IPS-15b (cell line): ENCODE data around the gene KIF3A.

Experiments
- H3K27me3 ChIP-seq: one replicate; pipeline ENCODE4 v1.6.1; 2013; ENCODE audit warnings: low read length; ENCODE audit not compliant: control insufficient read depth, insufficient read depth
- H3K36me3 ChIP-seq: one replicate; pipeline ENCODE4 v1.6.1; 2013; ENCODE audit warnings: low read length; ENCODE audit not compliant: control insufficient read depth, insufficient read depth
- H3K4me1 ChIP-seq: one replicate; pipeline ENCODE4 v1.6.1; 2013; ENCODE audit warnings: mild to moderate bottlenecking, low read length; ENCODE audit not compliant: control insufficient read depth, insufficient read depth
- H3K4me3 ChIP-seq: one replicate; pipeline ENCODE4 v1.5.1; 2013; ENCODE audit warnings: low read depth, low read length
- H3K9ac ChIP-seq: one replicate; pipeline ENCODE4 v1.6.1; 2013; ENCODE audit warnings: low read depth, mild to moderate bottlenecking, low read length
- H3K9me3 ChIP-seq: one replicate; pipeline ENCODE4 v1.6.1; 2013; ENCODE audit warnings: mild to moderate bottlenecking, low read length; ENCODE audit not compliant: control insufficient read depth, insufficient read depth

The KIF3A gene

GRCh38 chr5:132760049-132760420, 22.7 kb upstream of the KIF3A start:
- no peaks in the 10 kb centered on the region for H3K9me3 ChIP-seq
- no peak overlapping the region for H3K4me3 ChIP-seq
- H3K9ac ChIP-seq = no peak overlapping the region
- peaks cover 17% of the 10 kb centered on the region for H3K36me3 ChIP-seq
- peaks cover 1% of the 10 kb centered on the region for H3K4me1 ChIP-seq
- no peaks in the 10 kb centered on the region for H3K27me3 ChIP-seq

- H3K27me3 ChIP-seq = no peaks in the 10 kb centered on the region
- no peaks in the 10 kb centered on the region for H3K9me3 ChIP-seq
- H3K4me3 ChIP-seq = no peak overlapping the region
- H3K4me1 ChIP-seq = peaks cover 6% of the 10 kb centered on the region
- peaks cover 13% of the 10 kb centered on the region for H3K36me3 ChIP-seq
- H3K9ac ChIP-seq = no peak overlapping the region
Observed at GRCh38 chr5:132759114-132760048, 22.0 kb upstream of the KIF3A start.

- Histone ChIP-seq H3K9ac (no peak overlapping the region), H3K4me1 (peaks cover 6% of the 10 kb centered on the region), H3K27me3 (no peaks in the 10 kb centered on the region)
Observed at GRCh38 chr5:132758451-132758850, 21.1 kb upstream of the KIF3A start.

GRCh38 chr5:132756542-132756941, 19.2 kb upstream of the KIF3A start:
- H3K9me3 ChIP-seq = no peaks in the 10 kb centered on the region
- no peaks in the 10 kb centered on the region for H3K27me3 ChIP-seq
- no peak overlapping the region for H3K4me3 ChIP-seq
- peaks cover 8% of the 10 kb centered on the region for H3K36me3 ChIP-seq
- H3K9ac ChIP-seq = no peak overlapping the region
- H3K4me1 ChIP-seq = peaks cover 6% of the 10 kb centered on the region

More at GRCh38 chr5:132758451-132758850, 21.1 kb upstream of the KIF3A start:
- Histone ChIP-seq H3K36me3 (peaks cover 10% of the 10 kb centered on the region), H3K9me3 (no peaks in the 10 kb centered on the region), H3K4me3 (no peak overlapping the region)

- Histone ChIP-seq H3K4me3 (no peak overlapping the region), H3K4me1 (peaks cover 6% of the 10 kb centered on the region), H3K9ac (no peak overlapping the region), H3K9me3 (no peaks in the 10 kb centered on the region), H3K27me3 (peaks cover 10% of the 10 kb centered on the region), H3K36me3 (peaks cover 5% of the 10 kb centered on the region)
Observed at GRCh38 chr5:132754947-132755346, 17.6 kb upstream of the KIF3A start.

- Histone ChIP-seq H3K36me3 (no peaks in the 10 kb centered on the region), H3K4me1 (peaks cover 6% of the 10 kb centered on the region), H3K4me3 (no peak overlapping the region), H3K27me3 (peaks cover 19% of the 10 kb centered on the region), H3K9me3 (no peaks in the 10 kb centered on the region), H3K9ac (no peak overlapping the region)
Observed at GRCh38 chr5:132754111-132754510, 16.8 kb upstream of the KIF3A start.

GRCh38 chr5:132753135-132753987, 16.0 kb upstream of the KIF3A start:
- Histone ChIP-seq H3K4me1 (peaks cover 6% of the 10 kb centered on the region), H3K4me3 (no peak overlapping the region), H3K9ac (no peak overlapping the region), H3K36me3 (no peaks in the 10 kb centered on the region), H3K9me3 (no peaks in the 10 kb centered on the region), H3K27me3 (peaks cover 26% of the 10 kb centered on the region)

- Histone ChIP-seq H3K9me3 (no peaks in the 10 kb centered on the region), H3K4me3 (no peak overlapping the region), H3K36me3 (no peaks in the 10 kb centered on the region), H3K4me1 (peaks cover 6% of the 10 kb centered on the region), H3K27me3 (peaks cover 33% of the 10 kb centered on the region), H3K9ac (no peak overlapping the region)
Observed at GRCh38 chr5:132752581-132753125, 15.3 kb upstream of the KIF3A start.

GRCh38 chr5:132751971-132752580, 14.7 kb upstream of the KIF3A start:
- Histone ChIP-seq H3K27me3 (peaks cover 35% of the 10 kb centered on the region), H3K4me3 (no peak overlapping the region), H3K4me1 (peaks cover 6% of the 10 kb centered on the region), H3K9me3 (no peaks in the 10 kb centered on the region), H3K9ac (no peak overlapping the region), H3K36me3 (no peaks in the 10 kb centered on the region)

GRCh38 chr5:132751444-132751843, 14.1 kb upstream of the KIF3A start:
- H3K9me3 ChIP-seq = no peaks in the 10 kb centered on the region
- H3K36me3 ChIP-seq = no peaks in the 10 kb centered on the region
- H3K27me3 ChIP-seq = peaks cover 39% of the 10 kb centered on the region
- peaks cover 6% of the 10 kb centered on the region for H3K4me1 ChIP-seq
- no peak overlapping the region for H3K9ac ChIP-seq
- H3K4me3 ChIP-seq = no peak overlapping the region

- no peaks in the 10 kb centered on the region for H3K9me3 ChIP-seq
- peaks cover 6% of the 10 kb centered on the region for H3K4me1 ChIP-seq
- no peaks in the 10 kb centered on the region for H3K36me3 ChIP-seq
- H3K27me3 ChIP-seq = peaks cover 46% of the 10 kb centered on the region
- H3K9ac ChIP-seq = no peak overlapping the region
- no peak overlapping the region for H3K4me3 ChIP-seq
Observed at GRCh38 chr5:132750471-132751230, 13.3 kb upstream of the KIF3A start.
